Type B pancreatic cell (in vitro differentiated cells): ENCODE data around the gene BIN1. TPM values are rescaled to one million over a fixed set of nuclear protein-coding genes. Genes with fewer than 3 reads are reported as not detected.

Experiments used
- DNase-seq: peaks from one replicate; pipeline ENCODE4 v3.0.0; 2021; ENCODE audit warnings: mixed read lengths; ENCODE audit not compliant: unreplicated experiment; ENCODE audit errors: extremely low spot score
- H3K27ac Mint-ChIP-seq: 2 replicates; pipeline ENCODE4 v1.8.0; 2021; ENCODE audit warnings: mild to moderate bottlenecking, mixed read lengths
- H3K27me3 Mint-ChIP-seq: 2 replicates; pipeline ENCODE4 v1.8.0; 2021; ENCODE audit warnings: mixed read lengths
- H3K36me3 Mint-ChIP-seq: 2 replicates; pipeline ENCODE4 v1.8.0; 2021; ENCODE audit warnings: mixed read lengths
- H3K4me1 Mint-ChIP-seq: one replicate; pipeline ENCODE4 v1.8.0; 2021; ENCODE audit warnings: mixed read lengths; ENCODE audit not compliant: unreplicated experiment
- H3K4me3 Mint-ChIP-seq: 2 replicates; pipeline ENCODE4 v1.8.0; 2021; ENCODE audit warnings: mild to moderate bottlenecking, mixed read lengths
- H3K9me3 Mint-ChIP-seq: 2 replicates; pipeline ENCODE4 v1.8.0; 2021; ENCODE audit warnings: mixed read lengths
- total RNA-seq: library from RNA; stranded (reverse); gene quantifications from 2 replicates; pipeline ENCODE4 v1.2.1, GENCODE V29; 2021; ENCODE audit warnings: low replicate concordance
- TF ChIP-seq, protein P1 (sequence below): fragments of 200-600 bp; sonication (generic); conservative IDR thresholded peaks from 2 replicates; pipeline ENCODE4 v1.5.0; 2021; ENCODE audit warnings: antibody characterized with exemption, mild to moderate bottlenecking

Gene BIN1
- total RNA-seq, 1 donor from 2014 or later: 63.4 TPM

DNA sequence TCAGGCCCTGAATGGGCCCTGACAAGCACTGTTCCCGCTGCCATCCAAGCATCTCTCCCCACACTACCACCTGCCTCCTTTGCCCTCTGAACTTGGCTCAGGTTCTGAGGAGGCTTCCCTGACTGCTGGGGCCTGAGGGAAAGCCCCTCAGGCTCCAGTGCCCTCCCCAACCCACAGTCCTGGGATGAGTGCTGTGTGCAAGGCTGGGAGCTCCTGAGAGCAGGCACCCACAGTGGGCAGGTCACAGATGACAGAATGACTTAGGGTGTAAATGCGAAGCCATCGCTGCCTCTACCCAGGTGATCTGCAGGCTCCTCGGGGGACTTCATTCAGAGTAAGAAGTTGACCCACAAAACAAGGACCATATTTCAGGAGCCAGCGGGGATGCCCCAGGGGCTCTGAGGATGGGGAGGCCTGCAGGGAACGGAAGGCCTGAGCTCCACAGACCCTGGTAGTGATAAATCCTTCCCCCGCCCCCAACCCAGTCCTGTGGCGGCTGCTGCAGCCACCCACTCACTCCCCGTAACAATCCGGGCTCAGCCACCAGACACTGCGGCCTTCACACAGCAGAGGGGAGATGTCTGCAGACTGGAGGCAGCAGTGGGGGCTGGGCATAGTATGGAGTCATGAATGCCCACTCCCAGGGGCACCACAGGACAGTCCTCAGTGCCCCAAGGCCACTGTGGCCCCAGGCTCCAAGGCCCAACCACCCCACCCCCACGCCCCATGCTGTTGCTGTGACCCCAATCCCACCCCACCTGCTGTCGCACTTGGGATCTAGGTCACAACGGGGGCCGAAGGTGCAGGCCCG, 8.9 kb downstream of the BIN1 start:
- H3K27ac Mint-ChIP-seq: no peak overlapping the region
- no peaks in the 10 kb centered on the region for H3K27me3 Mint-ChIP-seq
- H3K36me3 Mint-ChIP-seq: peaks cover 3% of the 10 kb centered on the region
- no peak overlapping the region for H3K4me3 Mint-ChIP-seq
- no peak for DNase-seq
- no peaks in the 10 kb centered on the region for H3K9me3 Mint-ChIP-seq
- TF ChIP-seq, protein P1, sequence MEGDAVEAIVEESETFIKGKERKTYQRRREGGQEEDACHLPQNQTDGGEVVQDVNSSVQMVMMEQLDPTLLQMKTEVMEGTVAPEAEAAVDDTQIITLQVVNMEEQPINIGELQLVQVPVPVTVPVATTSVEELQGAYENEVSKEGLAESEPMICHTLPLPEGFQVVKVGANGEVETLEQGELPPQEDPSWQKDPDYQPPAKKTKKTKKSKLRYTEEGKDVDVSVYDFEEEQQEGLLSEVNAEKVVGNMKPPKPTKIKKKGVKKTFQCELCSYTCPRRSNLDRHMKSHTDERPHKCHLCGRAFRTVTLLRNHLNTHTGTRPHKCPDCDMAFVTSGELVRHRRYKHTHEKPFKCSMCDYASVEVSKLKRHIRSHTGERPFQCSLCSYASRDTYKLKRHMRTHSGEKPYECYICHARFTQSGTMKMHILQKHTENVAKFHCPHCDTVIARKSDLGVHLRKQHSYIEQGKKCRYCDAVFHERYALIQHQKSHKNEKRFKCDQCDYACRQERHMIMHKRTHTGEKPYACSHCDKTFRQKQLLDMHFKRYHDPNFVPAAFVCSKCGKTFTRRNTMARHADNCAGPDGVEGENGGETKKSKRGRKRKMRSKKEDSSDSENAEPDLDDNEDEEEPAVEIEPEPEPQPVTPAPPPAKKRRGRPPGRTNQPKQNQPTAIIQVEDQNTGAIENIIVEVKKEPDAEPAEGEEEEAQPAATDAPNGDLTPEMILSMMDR: no peak
- peaks cover 55% of the 10 kb centered on the region for H3K4me1 Mint-ChIP-seq

DNA sequence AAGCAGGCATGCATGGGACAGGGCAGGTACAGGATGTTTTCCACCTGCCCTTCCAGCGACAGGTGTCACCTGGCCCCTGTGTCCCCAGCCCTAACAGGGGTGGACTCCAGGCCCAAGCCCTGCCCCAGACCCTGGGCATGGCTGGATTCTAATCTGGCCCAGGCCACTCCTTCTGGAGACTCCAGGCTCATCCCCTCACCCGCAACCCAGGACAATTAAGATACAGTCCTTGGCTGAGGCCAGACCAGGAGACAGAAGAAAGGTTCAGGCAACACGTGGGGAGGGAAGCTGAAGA, 9.5 kb downstream of the BIN1 start:
- Mint-ChIP-seq H3K27me3 (no peaks in the 10 kb centered on the region), H3K4me1 (peaks cover 55% of the 10 kb centered on the region), H3K36me3 (peaks cover 3% of the 10 kb centered on the region), H3K9me3 (no peaks in the 10 kb centered on the region), H3K4me3 (no peak overlapping the region), H3K27ac (no peak overlapping the region)
- TF ChIP-seq, protein P1: no peak
- no peak for DNase-seq

DNA sequence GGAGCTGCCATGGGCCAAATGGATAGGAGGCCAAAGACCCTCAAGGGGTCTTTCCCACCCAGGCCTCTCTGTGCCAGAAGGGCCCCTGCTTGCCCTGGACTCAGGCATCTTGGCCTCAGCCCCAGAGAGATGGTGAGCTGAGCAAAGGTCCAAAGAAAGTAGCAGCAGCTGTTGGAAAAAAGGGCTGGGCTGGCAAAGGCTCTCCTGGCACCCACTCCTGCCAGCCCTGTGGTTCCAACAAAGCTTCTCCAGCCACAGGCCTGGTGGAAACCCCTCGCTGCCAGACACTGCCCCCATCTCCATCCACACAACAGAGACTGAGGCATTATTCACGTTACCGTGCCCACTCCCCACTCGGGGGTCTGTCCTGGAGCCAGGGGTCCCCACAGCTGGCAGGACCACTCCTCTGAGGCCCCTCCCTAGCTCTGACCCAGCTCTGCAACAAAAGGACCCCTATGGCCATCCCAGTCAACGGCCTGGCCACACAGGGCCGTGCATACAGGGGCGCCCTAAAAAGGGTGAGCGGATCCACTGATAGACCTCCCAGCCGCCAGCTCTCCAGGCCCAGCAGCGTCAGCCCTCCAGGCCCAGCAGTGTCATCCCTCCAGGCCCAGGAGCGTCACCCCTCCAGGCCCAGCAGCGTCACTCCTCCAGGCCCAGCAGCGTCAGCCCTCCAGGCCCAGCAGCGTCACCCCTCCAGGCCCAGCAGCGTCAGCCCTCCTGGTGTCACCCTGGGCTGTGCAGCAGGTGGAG, 10.1 kb downstream of the BIN1 start:
- no peak overlapping the region for H3K4me3 Mint-ChIP-seq
- H3K27me3 Mint-ChIP-seq: no peaks in the 10 kb centered on the region
- no peak overlapping the region for H3K27ac Mint-ChIP-seq
- TF ChIP-seq, protein P1: no peak
- H3K4me1 Mint-ChIP-seq: peaks cover 55% of the 10 kb centered on the region
- H3K36me3 Mint-ChIP-seq: peaks cover 3% of the 10 kb centered on the region
- no peaks in the 10 kb centered on the region for H3K9me3 Mint-ChIP-seq
- DNase-seq: no peak

DNA sequence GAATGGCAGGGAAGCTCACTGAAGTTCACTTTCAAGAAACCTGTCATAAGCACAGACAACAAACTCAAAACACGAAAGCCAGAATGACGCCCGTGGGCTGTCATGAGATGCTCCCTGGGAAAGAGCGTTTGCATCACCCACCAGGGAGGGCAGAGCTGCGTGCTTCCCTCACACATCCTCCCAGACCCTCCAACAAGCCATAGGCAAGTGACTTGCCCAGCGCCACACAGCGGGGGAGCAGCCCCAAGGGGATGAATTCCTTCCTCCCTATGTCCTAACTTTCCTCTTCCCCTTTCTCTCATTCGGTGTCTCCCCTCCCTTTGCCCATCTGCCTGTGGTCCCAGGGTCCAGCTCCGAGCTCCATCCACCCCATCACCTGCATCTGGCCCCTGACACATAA, 10.7 kb downstream of the BIN1 start:
- peaks cover 2% of the 10 kb centered on the region for H3K36me3 Mint-ChIP-seq
- TF ChIP-seq, protein P1: no peak
- H3K27me3 Mint-ChIP-seq: no peaks in the 10 kb centered on the region
- no peaks in the 10 kb centered on the region for H3K9me3 Mint-ChIP-seq
- H3K27ac Mint-ChIP-seq: no peak overlapping the region
- H3K4me3 Mint-ChIP-seq: no peak overlapping the region
- DNase-seq: no peak
- H3K4me1 Mint-ChIP-seq: peaks cover 52% of the 10 kb centered on the region

DNA sequence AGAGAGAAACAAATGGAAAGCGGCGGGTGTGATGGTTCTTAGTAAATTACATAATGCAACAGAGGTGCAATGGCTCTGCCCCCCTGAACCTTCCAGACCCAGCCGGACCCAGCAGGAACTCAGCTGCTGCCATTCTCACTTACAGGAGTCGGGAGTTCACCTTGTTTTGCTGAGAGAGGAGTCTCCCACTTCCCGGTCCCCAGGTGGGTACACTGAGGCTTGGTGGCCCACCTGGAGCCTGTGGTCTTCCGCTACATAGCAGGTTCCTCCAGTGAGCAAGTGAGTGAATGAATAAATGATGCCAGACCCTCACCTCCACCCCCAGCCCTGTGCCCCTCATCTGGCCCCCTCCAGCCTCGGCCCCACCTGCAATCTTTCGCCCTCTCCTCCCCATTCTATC, 11.2 kb downstream of the BIN1 start:
- TF ChIP-seq, protein P1: no peak
- no peak overlapping the region for H3K27ac Mint-ChIP-seq
- H3K4me3 Mint-ChIP-seq: no peak overlapping the region
- no peak for DNase-seq
- no peaks in the 10 kb centered on the region for H3K9me3 Mint-ChIP-seq
- H3K27me3 Mint-ChIP-seq: no peaks in the 10 kb centered on the region
- peaks cover 53% of the 10 kb centered on the region for H3K4me1 Mint-ChIP-seq
- no peaks in the 10 kb centered on the region for H3K36me3 Mint-ChIP-seq
